GM18526 (cell line): ENCODE data around the gene PRKAG2.

Experiments
- POLR2A ChIP-seq: IDR thresholded peaks from 3 replicates; pipeline ENCODE4 v1.6.1; 2011; ENCODE audit not compliant: insufficient read length; ENCODE audit errors: extremely low read depth

The PRKAG2 gene

DNA sequence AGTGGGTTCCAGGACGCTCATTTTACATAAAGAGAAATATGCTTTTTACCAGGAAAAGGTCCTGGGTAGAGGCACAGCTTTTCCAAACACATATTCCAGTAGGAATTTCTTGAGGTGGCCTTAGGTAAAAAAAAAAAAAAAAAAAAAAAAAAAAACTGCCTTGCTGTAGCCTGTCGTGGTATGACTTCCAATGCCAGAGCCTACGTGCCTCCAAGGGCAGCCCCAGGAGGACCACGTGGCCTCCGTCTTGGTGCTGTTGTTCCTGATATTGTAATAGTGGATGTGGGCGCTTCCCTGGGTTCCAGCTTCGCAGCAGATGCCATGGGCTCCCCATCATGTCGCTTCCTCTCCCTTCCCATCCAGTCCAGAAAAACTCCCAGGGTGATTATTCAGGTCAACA lies 49.3 kb downstream of the PRKAG2 start:
- no peak for TF ChIP-seq POLR2A

DNA sequence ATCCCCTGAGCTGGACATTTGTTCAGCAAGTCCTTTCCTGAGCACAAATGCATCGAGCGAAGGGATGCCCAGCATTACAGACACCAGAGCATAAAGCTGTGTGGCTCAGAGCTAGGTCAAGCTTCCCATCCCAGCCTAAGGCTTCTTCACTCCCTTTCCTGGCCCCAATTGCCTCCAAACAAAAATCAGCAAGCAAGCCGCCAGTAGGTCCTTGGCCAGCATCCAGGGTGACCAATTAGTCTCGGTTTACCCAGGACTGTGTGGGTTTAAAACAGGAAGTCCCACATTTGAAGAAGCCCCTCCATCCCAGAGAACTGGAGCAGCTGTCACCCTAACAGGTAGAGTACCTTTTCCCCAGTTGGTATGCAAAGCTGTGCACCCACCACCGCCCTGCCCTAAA lies 51.2 kb downstream of the PRKAG2 start:
- no peak for TF ChIP-seq POLR2A

DNA sequence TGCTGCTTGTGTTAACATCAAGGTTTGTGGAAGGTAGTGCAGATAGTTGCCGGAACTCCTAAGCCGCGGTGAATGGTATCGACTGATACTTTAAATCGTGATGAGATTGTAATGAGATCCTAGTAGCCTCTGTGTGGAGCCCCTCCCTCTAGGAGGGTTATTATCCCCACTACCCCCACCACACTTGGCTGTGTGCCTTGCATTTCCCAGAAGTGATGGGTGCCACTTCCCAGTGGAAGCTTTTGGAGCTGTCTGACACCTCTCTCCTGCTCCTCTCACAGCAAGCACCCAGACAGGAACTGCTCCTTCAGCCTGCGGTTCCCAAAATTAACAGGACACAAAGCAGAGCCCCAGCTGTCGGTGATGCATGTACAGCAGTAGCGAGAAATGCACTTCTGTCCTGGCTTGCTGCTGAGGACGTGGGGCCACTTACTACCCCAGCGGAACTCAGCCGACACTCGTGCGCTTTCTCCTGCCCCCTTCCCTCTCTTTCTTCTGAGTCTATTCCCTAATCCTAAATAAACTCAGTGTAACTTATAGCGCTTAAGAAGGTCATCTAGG lies 52.5 kb downstream of the PRKAG2 start:
- no peak for TF ChIP-seq POLR2A

DNA sequence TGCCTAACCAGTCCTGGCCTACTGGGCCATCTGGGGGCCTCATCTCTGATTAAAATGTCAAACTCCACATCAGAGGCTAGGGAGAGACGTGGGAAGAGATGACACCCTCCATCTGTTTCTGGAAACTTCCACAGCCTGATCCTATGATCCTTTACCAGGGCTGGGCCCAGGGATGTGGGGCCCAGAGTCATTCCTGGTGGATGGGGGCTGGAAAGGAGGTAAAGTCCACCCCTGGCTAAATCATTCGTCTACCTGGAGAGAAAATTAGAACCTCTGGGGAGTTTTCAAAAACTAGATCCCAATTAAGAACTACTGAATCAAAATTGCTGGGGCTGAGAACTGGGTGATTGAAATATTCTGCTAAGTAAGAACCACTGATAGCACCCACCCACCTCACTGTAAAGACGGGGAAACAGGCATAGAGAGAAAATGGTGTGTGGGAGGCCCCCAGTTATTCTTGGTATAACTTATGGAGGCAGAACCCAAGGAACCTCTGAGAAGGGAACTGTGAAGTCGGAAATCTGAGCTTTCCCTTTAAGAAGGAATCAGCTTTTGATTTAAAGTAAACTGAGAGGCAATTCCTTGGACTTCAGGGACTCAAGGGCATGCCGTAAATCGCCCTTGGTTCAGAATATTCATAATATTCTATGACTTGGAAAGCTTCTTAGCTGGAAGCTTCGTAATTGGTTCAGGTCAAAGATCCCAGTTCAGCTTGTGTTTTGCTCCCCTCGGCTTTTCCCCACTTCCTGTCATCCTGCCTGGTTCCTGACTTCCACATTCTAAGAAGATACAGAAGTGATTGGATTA lies 53.1 kb downstream of the PRKAG2 start:
- TF ChIP-seq POLR2A = no peak

DNA sequence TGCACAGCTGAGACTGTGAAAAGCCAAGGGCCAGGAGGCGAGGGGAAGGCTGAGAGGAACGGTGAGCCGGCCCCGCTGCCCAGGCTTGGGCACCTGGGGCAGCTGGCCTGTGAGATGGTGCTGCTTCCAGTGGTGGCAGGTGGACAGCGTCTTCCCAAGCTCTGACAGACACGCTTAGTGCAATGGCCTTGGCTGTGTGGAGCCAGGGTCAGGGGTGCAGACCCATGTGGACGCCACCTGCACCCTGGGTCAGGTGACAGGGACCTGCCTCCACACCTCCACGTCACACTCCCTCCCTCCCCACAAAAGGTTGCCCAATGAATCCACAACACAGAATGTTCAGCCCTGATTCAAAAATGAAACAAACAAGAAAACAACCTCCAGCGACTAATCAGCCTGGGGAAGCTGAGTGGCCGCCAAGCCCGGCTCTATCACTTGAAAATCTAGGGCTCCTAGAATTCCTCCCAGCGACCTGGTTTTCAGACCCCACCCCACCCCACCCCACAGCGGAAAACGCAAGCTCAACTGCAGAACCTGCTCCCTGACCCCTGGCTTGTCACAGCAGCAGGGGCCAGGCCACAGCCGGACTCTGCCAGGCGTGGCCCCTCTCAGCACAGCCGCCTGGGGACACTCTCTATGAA lies 54.3 kb downstream of the PRKAG2 start:
- no peak for TF ChIP-seq POLR2A

DNA sequence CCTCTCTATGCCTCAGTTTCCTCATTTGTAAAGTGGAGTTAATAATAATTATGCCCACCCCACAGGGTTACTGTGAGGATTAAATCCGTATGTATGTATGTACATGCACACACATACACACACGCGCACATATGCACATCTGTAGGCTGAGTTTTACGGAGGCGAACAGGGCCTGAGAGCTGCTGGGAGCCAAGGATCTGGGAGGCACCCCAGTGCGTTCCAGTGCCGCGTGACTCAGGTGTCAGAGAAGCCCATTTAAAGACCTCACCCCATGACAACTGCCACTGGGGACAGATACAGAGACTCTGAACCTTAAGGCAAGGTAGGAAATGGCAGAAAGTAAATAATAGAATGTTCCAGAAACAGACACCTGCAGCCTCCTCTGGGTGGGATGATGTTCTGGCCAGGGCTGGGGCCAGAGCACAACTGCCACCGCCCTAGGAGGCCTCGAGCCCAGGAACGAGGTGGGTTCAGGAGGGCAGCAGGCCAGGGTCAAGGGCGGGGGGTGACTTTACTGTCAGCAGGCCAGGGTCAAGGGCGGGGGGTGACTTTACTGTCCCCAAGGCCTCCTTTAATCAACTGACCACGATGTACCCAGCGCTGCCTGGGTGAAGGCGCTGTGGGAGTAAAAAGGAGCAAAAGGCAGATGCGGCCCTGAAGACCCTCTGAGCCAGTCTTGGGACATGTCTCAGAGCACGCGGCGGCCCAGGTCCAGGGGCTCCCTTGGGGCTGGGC lies 54.9 kb downstream of the PRKAG2 start:
- TF ChIP-seq POLR2A = no peak

DNA sequence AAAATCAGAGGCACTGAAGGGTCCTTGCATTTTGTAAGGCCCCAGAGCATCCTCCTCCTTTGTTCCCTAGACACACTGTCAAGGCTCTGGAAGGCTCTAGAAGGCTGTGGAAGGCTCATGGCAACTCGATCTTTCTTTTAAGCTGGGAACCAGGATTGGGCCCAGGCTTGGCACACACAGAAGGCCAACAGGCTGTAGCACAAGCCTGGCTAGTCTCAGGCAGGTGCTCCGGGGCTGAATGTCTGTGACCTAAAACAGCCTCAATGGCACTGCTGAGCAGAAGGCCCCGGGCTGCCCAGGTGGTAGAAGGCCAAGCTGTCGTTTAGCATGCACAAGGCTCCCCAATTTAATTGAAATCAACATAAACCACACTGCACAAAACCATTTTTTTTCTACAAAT lies 55.7 kb downstream of the PRKAG2 start:
- TF ChIP-seq POLR2A = no peak

DNA sequence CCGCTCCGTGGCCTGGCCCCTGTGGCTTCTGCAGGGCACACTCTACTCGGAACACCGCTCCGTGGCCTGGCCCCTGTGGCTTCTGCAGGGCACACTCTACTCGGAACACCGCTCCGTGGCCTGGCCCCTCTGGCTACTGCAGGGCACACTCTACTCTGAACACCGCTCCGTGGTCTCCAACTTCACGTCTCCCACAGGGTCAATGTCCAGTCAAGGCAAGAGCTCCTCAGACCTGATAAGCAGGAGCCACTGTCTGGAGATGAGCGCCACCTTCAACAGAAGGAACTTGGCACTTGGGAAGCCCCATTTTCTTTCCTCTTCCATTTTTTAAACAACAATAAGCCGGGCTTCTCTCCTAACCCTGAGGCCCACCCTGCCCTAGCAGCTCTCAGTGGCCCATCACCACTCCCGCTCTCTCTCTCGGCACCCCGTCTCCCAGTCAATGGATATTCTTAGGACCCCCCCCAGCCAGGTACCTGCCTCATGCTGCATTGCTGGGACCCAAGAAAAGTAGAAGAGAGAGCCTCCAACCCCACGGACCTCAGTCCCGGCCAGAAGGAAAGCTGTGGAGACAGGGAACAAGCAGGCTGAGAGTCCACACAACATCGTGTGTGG lies 56.3 kb downstream of the PRKAG2 start:
- TF ChIP-seq POLR2A = no peak

DNA sequence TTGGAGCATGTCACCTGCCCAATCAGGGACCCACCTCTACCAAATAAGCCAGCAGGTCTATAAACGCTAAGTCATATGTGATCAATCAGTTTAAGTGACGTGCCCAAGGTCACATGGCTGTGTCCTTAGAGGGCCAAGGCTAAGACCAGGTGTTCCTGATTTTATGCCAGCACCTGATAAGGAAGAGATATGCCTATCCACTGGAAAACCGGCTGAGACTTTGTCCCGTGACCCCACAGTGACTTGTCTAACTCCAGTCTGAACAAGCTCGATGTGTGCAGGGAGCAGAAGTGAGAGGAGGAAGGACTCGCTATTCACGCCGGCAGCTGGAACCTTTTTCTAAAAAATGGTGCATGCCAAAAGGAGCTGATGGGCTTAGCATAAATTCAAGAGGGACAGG lies 57.0 kb downstream of the PRKAG2 start:
- TF ChIP-seq POLR2A = no peak

DNA sequence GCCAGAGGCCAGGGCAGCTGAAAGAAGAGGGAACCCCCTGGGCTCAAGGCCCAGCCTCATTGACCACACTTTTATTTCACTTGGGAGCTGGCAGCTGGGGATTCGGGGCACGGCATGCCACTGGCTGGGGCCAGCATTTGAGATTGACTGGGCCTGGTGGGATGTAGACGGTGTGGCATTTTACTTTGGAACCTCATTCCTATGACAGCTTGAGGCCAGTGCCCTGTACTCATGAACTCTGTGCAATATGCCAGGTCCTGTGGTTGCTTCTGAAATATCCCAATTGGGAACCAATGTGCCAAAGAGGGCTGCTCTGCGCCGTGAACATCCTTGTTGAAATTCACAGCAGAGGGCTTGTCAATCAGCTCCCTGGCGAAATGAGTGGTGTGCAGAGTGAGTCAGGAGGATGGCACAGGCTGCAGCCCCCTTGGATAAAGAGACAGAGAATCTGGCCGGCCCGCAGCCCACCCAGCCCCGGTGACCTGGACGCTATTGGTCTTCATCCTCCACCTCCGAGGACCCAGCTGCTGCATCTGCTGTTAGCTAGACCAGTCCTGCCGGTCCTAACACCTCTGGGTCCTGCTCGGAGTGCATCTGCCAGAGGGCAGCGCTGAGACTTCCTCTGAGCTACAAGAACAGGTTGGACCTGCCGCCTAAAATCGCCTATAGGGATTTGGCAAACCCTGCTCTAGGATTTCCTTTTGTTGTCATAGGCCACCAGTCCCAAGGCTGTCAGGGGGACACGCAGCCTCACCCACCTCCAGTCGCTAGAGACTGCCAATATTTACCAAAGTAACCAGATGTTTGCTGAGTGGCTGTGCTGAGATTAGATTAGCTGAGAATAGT lies 58.0 kb downstream of the PRKAG2 start:
- TF ChIP-seq POLR2A = no peak

DNA sequence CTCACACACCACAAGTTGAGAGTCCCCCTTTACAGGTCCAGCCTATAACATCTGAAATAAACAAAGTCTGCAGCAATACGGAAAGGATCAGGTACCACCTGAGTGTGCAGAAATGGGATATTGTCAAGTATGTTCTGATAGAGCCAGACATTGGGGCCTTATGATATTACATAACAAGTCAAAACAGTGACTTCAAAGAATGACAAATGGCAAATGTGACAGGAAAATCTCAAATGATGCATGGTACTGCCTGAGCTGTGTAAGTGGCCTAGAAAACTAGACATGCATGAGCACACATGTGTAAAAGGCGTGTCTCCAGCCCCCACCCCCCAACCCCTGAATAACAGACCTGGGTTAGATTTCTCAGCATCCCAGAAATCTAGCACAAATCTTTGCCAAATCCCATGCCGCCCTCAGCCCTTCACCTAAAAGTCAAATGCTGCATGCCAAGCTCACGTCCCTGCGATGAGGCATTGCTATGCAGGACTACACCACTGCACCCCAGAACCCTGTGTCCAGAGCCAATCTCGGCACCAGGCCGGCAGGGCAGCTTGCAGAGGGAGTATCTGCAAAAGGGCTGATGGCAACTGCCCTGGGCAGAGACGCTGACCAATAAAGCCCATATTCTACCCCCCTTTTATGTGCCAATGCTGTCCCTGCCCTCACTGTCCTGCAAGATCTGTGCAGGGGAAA lies 58.8 kb downstream of the PRKAG2 start:
- TF ChIP-seq POLR2A = no peak

DNA sequence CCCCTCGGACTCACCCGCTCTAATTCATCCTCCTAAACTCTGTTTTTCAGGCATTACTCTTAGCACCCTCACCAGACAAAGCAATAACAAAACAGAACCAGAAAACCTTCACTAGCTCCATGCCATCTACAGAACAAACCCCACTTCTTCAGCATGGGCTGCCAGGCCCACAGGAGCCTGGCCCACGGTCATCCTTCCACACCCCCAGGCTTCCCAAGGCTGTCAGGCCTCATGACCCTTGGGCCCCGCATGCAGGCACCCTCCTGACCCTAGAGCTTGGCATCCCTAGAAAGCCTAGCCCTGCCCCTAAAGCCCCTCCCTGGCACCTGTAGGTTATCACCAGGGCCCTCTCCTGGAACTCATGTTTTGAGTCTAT lies 59.6 kb downstream of the PRKAG2 start:
- TF ChIP-seq POLR2A = no peak

DNA sequence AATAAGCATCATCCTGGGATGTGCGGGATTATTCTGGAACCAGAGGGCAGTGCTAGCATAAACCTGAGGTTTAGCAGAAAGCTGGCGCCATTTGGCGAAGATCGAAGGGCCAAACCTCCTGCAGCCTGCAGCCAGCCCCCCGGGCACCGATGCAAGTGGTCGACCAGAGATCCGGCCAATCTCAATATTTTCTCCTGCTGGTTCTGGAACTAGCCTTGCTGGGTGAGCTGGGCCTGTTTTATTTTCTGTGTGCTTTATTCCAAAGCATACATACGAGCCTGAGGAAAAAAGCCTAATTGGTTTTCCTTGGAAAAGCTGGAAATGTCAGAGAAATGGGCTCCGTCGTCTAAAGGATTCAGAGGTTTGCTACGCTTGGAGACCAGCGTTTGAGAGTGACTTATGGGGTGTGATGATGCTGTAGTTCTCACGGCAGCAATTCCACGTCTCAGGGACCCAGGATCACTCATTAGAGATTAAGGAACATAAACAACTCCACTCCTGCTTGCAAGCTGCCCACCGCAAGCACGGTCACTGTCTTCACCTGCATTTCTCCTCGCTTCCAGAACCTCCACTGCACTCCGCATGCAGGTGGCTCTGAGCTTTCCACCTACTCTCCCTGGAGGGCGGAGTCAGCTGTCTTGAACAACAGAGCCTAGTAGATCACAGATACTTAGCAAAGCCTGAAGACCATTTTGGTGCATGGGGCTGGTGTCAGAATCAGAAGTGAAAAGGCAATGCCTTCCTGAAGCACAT lies 60.2 kb downstream of the PRKAG2 start:
- TF ChIP-seq POLR2A = no peak
